ENCODE measurements around the gene EPHB1. TPM values are rescaled to one million over a fixed set of nuclear protein-coding genes. Genes with fewer than 3 reads are reported as not detected.
"Not testable (repeated sequence)": the region's sequence is repeated elsewhere in the genome, so short reads cannot be mapped to it uniquely, and the experiment has no call there.

Gene EPHB1
- total RNA-seq, 1 experiment from 2014 or later = 2.5 TPM

DNA sequence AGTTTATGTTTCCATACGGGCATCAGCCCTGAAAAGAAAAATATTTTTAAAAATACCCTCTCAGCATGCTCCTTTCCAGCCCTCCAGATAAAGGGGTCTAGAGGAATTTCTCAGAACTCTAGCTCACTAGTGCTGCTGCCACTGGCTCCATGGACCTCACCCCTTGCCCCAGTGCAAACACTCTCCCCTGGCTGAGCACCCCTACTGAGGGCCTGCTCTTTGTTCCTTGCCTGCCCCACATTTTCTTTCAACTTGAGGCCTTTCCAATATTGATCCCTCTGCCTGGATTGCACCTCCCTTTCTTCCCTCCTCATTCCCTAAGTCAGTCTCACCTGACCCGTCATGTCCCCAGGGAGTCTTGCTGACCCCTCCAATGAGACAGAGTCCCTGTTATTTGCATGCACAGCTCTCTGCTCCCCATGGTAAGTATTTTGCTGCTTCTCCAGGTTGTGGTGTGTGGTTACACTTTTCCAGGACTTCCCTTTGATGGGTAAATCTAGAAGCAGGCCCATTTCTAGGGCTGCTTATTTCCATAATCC lies 196.5 kb downstream of the EPHB1 start:
- no peaks in the 10 kb centered on the region for H3K36me3 ChIP-seq
- H3K27ac ChIP-seq = no peak overlapping the region
- H3K9me3 ChIP-seq (replicated peaks) = no peaks in the 10 kb centered on the region
- H3K4me3 ChIP-seq = no peak overlapping the region
- no peaks in the 10 kb centered on the region for H3K4me1 ChIP-seq
- no peak for DNase-seq
- H3K27me3 ChIP-seq = no peaks in the 10 kb centered on the region

DNA sequence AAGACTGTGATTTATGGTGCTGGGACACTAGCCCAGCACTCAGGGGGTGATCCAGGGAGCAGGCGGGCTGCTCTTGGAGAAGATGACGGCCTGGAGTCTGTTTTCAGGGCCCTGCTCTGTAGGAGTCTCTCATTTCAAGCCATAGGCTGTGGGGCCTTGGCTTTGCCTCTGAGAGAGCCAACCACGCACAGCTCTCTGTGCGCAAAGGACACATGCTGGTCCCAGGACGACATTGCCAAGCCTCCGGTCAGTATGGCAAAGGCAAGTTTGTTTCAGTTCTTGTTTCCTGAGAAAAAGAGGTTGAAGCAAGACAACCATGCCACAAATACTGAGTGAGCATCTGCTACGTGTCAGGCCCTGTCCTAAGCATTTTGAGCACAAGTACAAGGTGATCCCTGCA lies 197.1 kb downstream of the EPHB1 start:
- no peak for DNase-seq
- Histone ChIP-seq H3K4me3 (no peak overlapping the region), H3K27me3 (no peaks in the 10 kb centered on the region), H3K27ac (no peak overlapping the region), H3K4me1 (no peaks in the 10 kb centered on the region), H3K36me3 (no peaks in the 10 kb centered on the region), H3K9me3 (replicated peaks) (no peaks in the 10 kb centered on the region)

GRCh38 chr3:134992586-134992985 lies 197.5 kb downstream of the EPHB1 start:
- H3K27ac ChIP-seq = no peak overlapping the region
- no peaks in the 10 kb centered on the region for H3K9me3 ChIP-seq (replicated peaks)
- H3K27me3 ChIP-seq = no peaks in the 10 kb centered on the region
- DNase-seq = no peak
- H3K36me3 ChIP-seq = no peaks in the 10 kb centered on the region
- no peak overlapping the region for H3K4me3 ChIP-seq
- no peaks in the 10 kb centered on the region for H3K4me1 ChIP-seq

GRCh38 chr3:134993011-134993410 lies 198.0 kb downstream of the EPHB1 start:
- H3K4me3 ChIP-seq = no peak overlapping the region
- H3K9me3 ChIP-seq (replicated peaks) = no peaks in the 10 kb centered on the region
- no peaks in the 10 kb centered on the region for H3K4me1 ChIP-seq

GRCh38 chr3:134998158-134998557 lies 203.1 kb downstream of the EPHB1 start:
- Histone ChIP-seq H3K4me1 (no peaks in the 10 kb centered on the region), H3K27ac (no peak overlapping the region), H3K27me3 (no peaks in the 10 kb centered on the region), H3K9me3 (replicated peaks) (no peaks in the 10 kb centered on the region), H3K36me3 (no peaks in the 10 kb centered on the region), H3K4me3 (no peak overlapping the region)
- no peak for DNase-seq

More at GRCh38 chr3:134993011-134993410, 198.0 kb downstream of the EPHB1 start:
- no peak for DNase-seq
- Histone ChIP-seq H3K36me3 (no peaks in the 10 kb centered on the region), H3K27ac (no peak overlapping the region), H3K27me3 (no peaks in the 10 kb centered on the region)

GRCh38 chr3:134998855-134999254 lies 203.8 kb downstream of the EPHB1 start:
- Histone ChIP-seq H3K27me3 (no peaks in the 10 kb centered on the region), H3K4me3 (no peak overlapping the region), H3K9me3 (replicated peaks) (no peaks in the 10 kb centered on the region), H3K4me1 (no peaks in the 10 kb centered on the region), H3K36me3 (no peaks in the 10 kb centered on the region), H3K27ac (no peak overlapping the region)
- no peak for DNase-seq

- H3K36me3 ChIP-seq = no peaks in the 10 kb centered on the region
- DNase-seq = no peak
- H3K4me3 ChIP-seq = no peak overlapping the region
- no peaks in the 10 kb centered on the region for H3K9me3 ChIP-seq (replicated peaks)
- H3K27me3 ChIP-seq = no peaks in the 10 kb centered on the region
- H3K4me1 ChIP-seq = no peaks in the 10 kb centered on the region
- no peak overlapping the region for H3K27ac ChIP-seq
Measured at GRCh38 chr3:135000465-135000864, 205.4 kb downstream of the EPHB1 start.

GRCh38 chr3:135005616-135006015 lies 210.6 kb downstream of the EPHB1 start:
- not testable (repeated sequence) for H3K9me3 ChIP-seq (replicated peaks); H3K36me3 ChIP-seq; DNase-seq; H3K4me3 ChIP-seq; H3K27ac ChIP-seq; H3K4me1 ChIP-seq; H3K27me3 ChIP-seq

DNA sequence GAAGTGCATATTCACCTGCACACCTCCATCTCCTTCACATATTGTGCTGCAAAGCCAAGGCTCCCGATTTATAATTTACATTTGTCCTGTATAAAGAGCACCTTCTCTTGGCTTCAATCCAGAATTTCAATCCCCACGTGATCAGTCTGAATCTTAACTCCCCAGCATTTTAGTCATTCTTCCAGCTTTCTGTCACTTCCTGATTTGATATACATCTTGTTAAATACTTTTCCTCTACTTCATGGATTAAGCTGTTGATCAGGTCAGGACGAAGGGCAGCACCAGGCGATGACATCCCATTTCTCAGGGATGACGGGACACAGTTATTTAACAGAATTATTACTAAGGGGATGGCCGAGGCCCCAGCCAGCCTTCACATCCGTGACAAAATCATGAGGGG lies 212.5 kb downstream of the EPHB1 start:
- Histone ChIP-seq H3K27ac (no peak overlapping the region), H3K4me3 (no peak overlapping the region)

GRCh38 chr3:135008326-135008725 lies 213.3 kb downstream of the EPHB1 start:
- Histone ChIP-seq H3K27me3 (no peaks in the 10 kb centered on the region), H3K4me1 (no peaks in the 10 kb centered on the region), H3K4me3 (no peak overlapping the region), H3K36me3 (no peaks in the 10 kb centered on the region), H3K9me3 (replicated peaks) (no peaks in the 10 kb centered on the region), H3K27ac (no peak overlapping the region)
- no peak for DNase-seq

More for the DNA sequence above, 212.5 kb downstream of the EPHB1 start:
- H3K27me3 ChIP-seq = no peaks in the 10 kb centered on the region
- no peaks in the 10 kb centered on the region for H3K9me3 ChIP-seq (replicated peaks)
- no peaks in the 10 kb centered on the region for H3K4me1 ChIP-seq
- no peak for DNase-seq
- H3K36me3 ChIP-seq = no peaks in the 10 kb centered on the region

DNA sequence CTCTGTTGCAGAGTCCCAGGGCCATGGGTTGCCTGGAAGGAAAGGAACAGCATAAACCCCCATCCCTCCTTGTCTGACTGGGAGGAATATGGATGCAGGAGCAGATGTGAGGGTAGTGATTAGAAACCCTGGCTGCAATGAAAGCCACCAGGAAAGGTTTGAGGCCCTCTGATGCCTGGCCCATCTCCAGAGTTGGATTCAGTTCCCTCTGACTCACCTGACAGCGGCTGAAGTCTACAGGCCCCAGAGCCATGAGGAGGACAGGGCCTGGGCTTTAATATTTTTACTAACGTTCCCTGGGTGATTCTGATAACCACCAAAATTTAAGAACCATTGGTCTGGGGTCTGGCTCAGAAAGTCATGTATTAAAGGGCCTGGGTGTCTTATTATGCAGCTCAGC lies 214.0 kb downstream of the EPHB1 start:
- Histone ChIP-seq H3K9me3 (replicated peaks) (no peaks in the 10 kb centered on the region), H3K27ac (no peak overlapping the region), H3K4me3 (no peak overlapping the region), H3K4me1 (no peaks in the 10 kb centered on the region), H3K36me3 (no peaks in the 10 kb centered on the region), H3K27me3 (no peaks in the 10 kb centered on the region)
- no peak for DNase-seq

DNA sequence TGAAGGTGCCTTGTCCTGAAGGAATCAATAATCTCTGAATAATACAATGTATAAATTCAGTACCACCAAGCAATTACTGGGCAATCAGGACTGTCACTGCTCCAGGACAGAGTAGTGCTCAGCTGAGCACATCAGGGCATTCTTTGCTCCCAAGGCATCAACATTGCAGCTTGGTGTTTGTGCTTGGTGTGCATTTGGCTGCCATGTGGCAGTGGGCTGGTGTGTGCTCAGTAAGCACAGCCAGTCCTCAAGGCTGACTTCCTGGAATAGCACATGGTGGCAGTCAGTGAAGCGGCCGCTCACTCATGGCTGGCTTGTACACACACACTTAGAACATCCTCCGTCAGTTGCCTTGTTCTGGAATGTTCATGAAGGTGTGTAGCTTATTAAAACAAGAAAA lies 217.0 kb downstream of the EPHB1 start:
- no peak overlapping the region for H3K4me3 ChIP-seq
- no peak overlapping the region for H3K27ac ChIP-seq
- no peak for DNase-seq
- no peaks in the 10 kb centered on the region for H3K9me3 ChIP-seq (replicated peaks)
- no peaks in the 10 kb centered on the region for H3K36me3 ChIP-seq
- H3K27me3 ChIP-seq = no peaks in the 10 kb centered on the region
- no peaks in the 10 kb centered on the region for H3K4me1 ChIP-seq

- no peak overlapping the region for H3K4me3 ChIP-seq
- H3K36me3 ChIP-seq = no peaks in the 10 kb centered on the region
- no peaks in the 10 kb centered on the region for H3K27me3 ChIP-seq
- H3K9me3 ChIP-seq (replicated peaks) = no peaks in the 10 kb centered on the region
- no peak for DNase-seq
- H3K27ac ChIP-seq = no peak overlapping the region
- H3K4me1 ChIP-seq = no peaks in the 10 kb centered on the region
Measured at GRCh38 chr3:135013206-135013605, 218.1 kb downstream of the EPHB1 start.

GRCh38 chr3:135014566-135014965 lies 219.5 kb downstream of the EPHB1 start:
- Histone ChIP-seq H3K4me3 (no peak overlapping the region), H3K4me1 (no peaks in the 10 kb centered on the region), H3K27me3 (no peaks in the 10 kb centered on the region), H3K27ac (no peak overlapping the region), H3K9me3 (replicated peaks) (no peaks in the 10 kb centered on the region), H3K36me3 (no peaks in the 10 kb centered on the region)
- DNase-seq = no peak

DNA sequence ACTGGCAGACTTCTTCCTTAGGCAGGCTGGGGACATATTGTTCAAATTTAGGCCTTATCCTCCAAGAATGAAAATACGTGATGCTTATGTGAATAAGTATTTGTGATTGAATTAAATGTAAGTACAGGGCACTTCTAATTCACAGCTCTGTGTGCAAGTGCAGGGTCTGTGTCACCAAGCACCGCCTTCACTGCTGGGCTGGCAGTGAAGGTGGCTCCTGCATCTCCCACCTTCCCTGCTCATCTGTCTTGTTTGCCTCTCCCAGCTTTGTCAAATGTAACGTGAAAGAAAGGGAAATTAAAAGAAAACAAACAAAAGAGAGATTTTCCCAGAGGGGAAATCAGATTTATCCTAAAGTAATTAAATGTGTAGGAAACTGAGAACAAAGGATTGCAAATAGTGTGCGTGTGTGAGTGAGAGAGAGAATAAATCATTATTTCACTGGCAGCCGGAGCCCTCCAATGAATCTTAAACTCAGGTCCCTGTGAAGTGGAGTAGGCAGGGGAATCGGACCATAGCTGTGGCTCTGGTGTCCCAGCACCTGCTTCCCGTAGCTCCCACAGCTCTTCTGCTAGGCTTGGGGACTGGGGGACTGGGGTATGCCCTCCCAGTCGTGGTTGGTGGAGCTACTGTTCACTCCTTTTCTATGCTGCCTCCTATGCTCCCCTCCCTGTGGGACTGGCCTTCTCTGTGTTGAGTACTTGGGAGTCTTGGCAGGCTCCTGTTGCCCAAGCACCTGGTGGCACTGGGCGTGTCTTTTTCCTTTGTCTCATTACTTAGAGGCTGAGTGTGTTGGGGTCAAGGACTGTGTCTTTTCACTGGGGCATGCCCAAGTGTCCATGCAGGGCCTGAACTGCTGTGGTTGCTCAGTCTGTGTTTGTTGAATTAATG lies 222.2 kb downstream of the EPHB1 start:
- Histone ChIP-seq H3K9me3 (replicated peaks) (no peaks in the 10 kb centered on the region), H3K27me3 (no peaks in the 10 kb centered on the region), H3K4me3 (no peak overlapping the region), H3K4me1 (no peaks in the 10 kb centered on the region), H3K27ac (no peak overlapping the region), H3K36me3 (no peaks in the 10 kb centered on the region)
- no peak for DNase-seq

Measured in SJCRH30 (cell line).